ENCODE data around the gene PINLYP. TPM values are rescaled to one million over a fixed set of nuclear protein-coding genes. Genes with fewer than 3 reads are reported as not detected.

PINLYP gene
- total and polyA plus RNA-seq, 9 of the 15 experiments (the other 6 are each of a cell fraction or from before 2014, with no cell fraction given): 1.00 to 6.7 (median 2.2) TPM

DNA sequence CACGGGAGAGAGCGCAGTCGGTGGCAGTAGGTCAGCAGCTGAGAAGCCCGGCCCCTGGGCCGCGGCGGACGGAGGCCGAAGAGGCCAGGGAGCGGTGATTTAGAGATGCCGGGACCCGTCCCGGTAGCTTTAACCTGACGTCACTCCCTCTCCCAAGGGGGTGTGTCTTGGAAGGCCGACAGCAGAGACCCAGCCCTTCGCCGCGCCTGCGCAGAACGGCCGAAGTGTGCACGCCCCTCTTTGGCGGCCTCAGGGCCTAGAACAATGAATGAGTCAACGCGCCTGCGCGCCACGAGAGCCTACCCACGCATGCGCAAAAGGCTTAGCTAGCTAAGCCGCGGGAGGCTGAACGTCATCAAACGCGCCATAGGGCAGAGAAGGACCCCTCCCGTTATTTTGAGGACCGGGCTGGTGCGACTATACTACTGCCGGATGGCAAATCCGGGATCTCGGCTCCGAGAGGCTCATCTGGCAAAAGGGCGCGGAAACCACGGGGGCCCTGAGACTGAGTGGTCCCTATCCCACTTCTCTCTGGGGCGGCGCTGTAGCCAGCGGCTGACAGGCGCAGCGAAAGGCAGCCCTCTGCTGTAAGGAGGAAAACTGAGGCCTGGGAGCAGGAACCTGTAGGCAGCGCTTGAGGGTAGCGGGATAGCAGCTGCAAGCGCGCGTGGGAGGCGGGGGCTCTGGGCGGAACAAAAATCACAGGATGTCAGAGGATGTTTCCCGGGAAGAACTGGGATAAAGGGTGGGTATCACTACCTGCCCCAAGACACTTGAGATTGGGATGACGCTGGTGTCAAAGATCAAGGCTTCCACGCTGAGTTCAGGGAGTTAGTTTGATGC lies 20.6 kb downstream of the PINLYP start, which contains the start of the genes IRGQ and ZNF576 (continued):
- TF ChIP-seq ZNF764 (CRISPR knock-in tag; IDR thresholded peaks at IDR 0.05; ENCODE audit: low read depth): no peak
- no peak for TF ChIP-seq NELFE (IDR thresholded peaks at IDR 0.05; ENCODE audit: insufficient read depth, insufficient read length)
- peak; percentile 61; the same call in 1 of the 2 replicates for TF ChIP-seq ETV5 (CRISPR knock-in tag; IDR thresholded peaks at IDR 0.05; ENCODE audit: low read depth)
- peak; percentile 48 for TF ChIP-seq HMGN3 (IDR thresholded peaks at IDR 0.05; ENCODE audit: borderline replicate concordance, extremely low read depth, insufficient read length, low read depth, low read length)
- peak; percentile 93 for TF ChIP-seq EGR1 (conservative IDR thresholded peaks at IDR 0.05)
- no peak; the same call in 1 of the 2 replicates for TF ChIP-seq FOXP1 (CRISPR knock-in tag; IDR thresholded peaks at IDR 0.05)
- TF ChIP-seq ZNF79 (CRISPR knock-in tag; IDR thresholded peaks at IDR 0.05; ENCODE audit: low read depth): no peak
- no peak for TF ChIP-seq SAFB2 (IDR thresholded peaks at IDR 0.05; ENCODE audit: borderline replicate concordance, low read depth, low read length, severe bottlenecking)
- TF ChIP-seq, protein P1, sequence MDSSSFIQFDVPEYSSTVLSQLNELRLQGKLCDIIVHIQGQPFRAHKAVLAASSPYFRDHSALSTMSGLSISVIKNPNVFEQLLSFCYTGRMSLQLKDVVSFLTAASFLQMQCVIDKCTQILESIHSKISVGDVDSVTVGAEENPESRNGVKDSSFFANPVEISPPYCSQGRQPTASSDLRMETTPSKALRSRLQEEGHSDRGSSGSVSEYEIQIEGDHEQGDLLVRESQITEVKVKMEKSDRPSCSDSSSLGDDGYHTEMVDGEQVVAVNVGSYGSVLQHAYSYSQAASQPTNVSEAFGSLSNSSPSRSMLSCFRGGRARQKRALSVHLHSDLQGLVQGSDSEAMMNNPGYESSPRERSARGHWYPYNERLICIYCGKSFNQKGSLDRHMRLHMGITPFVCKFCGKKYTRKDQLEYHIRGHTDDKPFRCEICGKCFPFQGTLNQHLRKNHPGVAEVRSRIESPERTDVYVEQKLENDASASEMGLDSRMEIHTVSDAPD (CRISPR knock-in tag; IDR thresholded peaks at IDR 0.05): no peak
- TF ChIP-seq ZNF311 (CRISPR knock-in tag; IDR thresholded peaks at IDR 0.05): 0 out of 2 replicates have a peak, but pooled peaks have one; percentile 21
- no peak for TF ChIP-seq KAT2B (IDR thresholded peaks at IDR 0.05; ENCODE audit: low read depth, low read length)
- TF ChIP-seq HCFC1 (IDR thresholded peaks at IDR 0.05; ENCODE audit: low read depth, low read length): peak; percentile 89
- TF ChIP-seq, protein P2, sequence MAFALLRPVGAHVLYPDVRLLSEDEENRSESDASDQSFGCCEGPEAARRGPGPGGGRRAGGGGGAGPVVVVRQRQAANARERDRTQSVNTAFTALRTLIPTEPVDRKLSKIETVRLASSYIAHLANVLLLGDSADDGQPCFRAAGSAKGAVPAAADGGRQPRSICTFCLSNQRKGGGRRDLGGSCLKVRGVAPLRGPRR (CRISPR knock-in tag; IDR thresholded peaks at IDR 0.05): no peak
- TF ChIP-seq CREB1 (IDR thresholded peaks at IDR 0.05): peak; percentile 98
- peak; percentile 99 for TF ChIP-seq CREB1 (CRISPR knock-in tag; IDR thresholded peaks at IDR 0.05)
- no peak for TF ChIP-seq ZFP1 (CRISPR knock-in tag; IDR thresholded peaks at IDR 0.05)
- peak; percentile 74 for TF ChIP-seq SP1 (CRISPR knock-in tag; IDR thresholded peaks at IDR 0.05)
- TF ChIP-seq IRF2 (CRISPR knock-in tag; IDR thresholded peaks at IDR 0.05): no peak
- TF ChIP-seq ZHX1 (conservative IDR thresholded peaks at IDR 0.05; ENCODE audit: low read length): no peak

Measured in K562 (cell line).